ENCODE measurements around the gene COX7B. TPM values are rescaled to one million over a fixed set of nuclear protein-coding genes. Genes with fewer than 3 reads are reported as not detected.
"Not testable (repeated sequence)": the region's sequence is repeated elsewhere in the genome, so short reads cannot be mapped to it uniquely, and the experiment has no call there.

Gene COX7B
- total and polyA plus RNA-seq, 10 of the 15 experiments (the other 5 are each of a cell fraction or from before 2014, with no cell fraction given), result 331 to 2,070 (median 987) TPM

GRCh38 chrX:77875372-77875771 is 23.9 kb upstream of the COX7B start:
- no peak overlapping the region for H3K9ac ChIP-seq (ENCODE audit: control insufficient read depth, insufficient read depth, low read length)
- DNase-seq (ENCODE audit: low read depth, low spot score) (no peak), ATAC-seq (no peak), FAIRE-seq (no peak)
- POLR2A ChIA-PET, result no interaction called here
- RAD21 ChIA-PET (ENCODE audit: unreplicated experiment), result no interaction called here
- SMC1A ChIA-PET (ENCODE audit: uncharacterized antibody, unreplicated experiment), result no interaction called here
- peaks cover 0 to 7% of the 10 kb centered on the region in 2 experiments; a peak in 2 of 4 replicates for H3K36me3 ChIP-seq (ENCODE audit: control insufficient read depth in 2 of 2, insufficient read depth in 2 of 2, low read length in 1 of 2)
- no peak overlapping the region for H3K27ac ChIP-seq (ENCODE audit: control insufficient read depth, insufficient read depth)
- WGBS (ENCODE audit: insufficient coverage, insufficient replicate concordance, low lambda C conversion rate, missing lambda C conversion rate), result 74% methylated on average over 8 of the region's 8 CpGs
- in situ Hi-C loops (cut with MboI) (no loop called here), intact Hi-C loops (cut with micrococcal nuclease; ENCODE audit: unreplicated experiment) (no loop called here)
- no peaks in the 10 kb centered on the region for H4K20me1 ChIP-seq (ENCODE audit: control insufficient read depth, insufficient read depth)
- BruUV-seq (replicated peaks), result no TSS peak
- H3K79me2 ChIP-seq (ENCODE audit: control insufficient read depth, insufficient read depth, low read length), result peaks cover 2% of the 10 kb centered on the region
- CTCF ChIA-PET, result interaction anchor here (0.6 kb wide), 1 partner anchor 295 kb away, joined by 3 read pairs; no protein-coding TSS in a partner anchor
- no peak for TF ChIP-seq RELA (IDR thresholded peaks at IDR 0.05; ENCODE audit: borderline replicate concordance, partially characterized antibody)
- TF ChIP-seq REST (IDR thresholded peaks at IDR 0.05; ENCODE audit: low read depth, low read length), result no peak
- no peak for TF ChIP-seq SMAD1 (IDR thresholded peaks at IDR 0.05; ENCODE audit: low read depth, partially characterized antibody)
- no peak for TF ChIP-seq WRNIP1 (IDR thresholded peaks at IDR 0.05; ENCODE audit: borderline replicate concordance, low read depth, low read length)
- no peaks in the 10 kb centered on the region; the same call in 2 of the 3 replicates for H3K9me3 ChIP-seq (replicated peaks; ENCODE audit: control insufficient read depth, insufficient read depth, low read length)
- H3K27me3 ChIP-seq (replicated peaks in 1 of 2; ENCODE audit: control insufficient read depth in 2 of 2, insufficient read depth in 2 of 2, low read length in 1 of 2), result no peaks in the 10 kb centered on the region
- H3K4me1 ChIP-seq (ENCODE audit: control insufficient read depth, insufficient read depth, low read length), result no peaks in the 10 kb centered on the region
- no peak overlapping the region for H3K4me2 ChIP-seq (ENCODE audit: control insufficient read depth, insufficient read depth)
- H3K4me3 ChIP-seq, result no peak overlapping the region
- no peak overlapping the region for H2AFZ ChIP-seq (ENCODE audit: control insufficient read depth, low read depth, low read length)

GRCh38 chrX:77881418-77881817 is 17.9 kb upstream of the COX7B start:
- H3K4me2 ChIP-seq (ENCODE audit: control insufficient read depth, insufficient read depth); H3K36me3 ChIP-seq (ENCODE audit: control insufficient read depth in 2 of 2, insufficient read depth in 2 of 2, low read length in 1 of 2); ATAC-seq; H4K20me1 ChIP-seq (ENCODE audit: control insufficient read depth, insufficient read depth); H3K27ac ChIP-seq (ENCODE audit: control insufficient read depth, insufficient read depth); DNase-seq (ENCODE audit: low read depth, low spot score); BruUV-seq (replicated peaks); H3K9me3 ChIP-seq (replicated peaks; ENCODE audit: control insufficient read depth, insufficient read depth, low read length); H3K4me3 ChIP-seq; FAIRE-seq; H2AFZ ChIP-seq (ENCODE audit: control insufficient read depth, low read depth, low read length); H3K9ac ChIP-seq (ENCODE audit: control insufficient read depth, insufficient read depth, low read length); in situ Hi-C loops (cut with MboI); intact Hi-C loops (cut with micrococcal nuclease; ENCODE audit: unreplicated experiment); H3K79me2 ChIP-seq (ENCODE audit: control insufficient read depth, insufficient read depth, low read length); H3K4me1 ChIP-seq (ENCODE audit: control insufficient read depth, insufficient read depth, low read length); RAD21 ChIA-PET (ENCODE audit: unreplicated experiment); CTCF ChIA-PET; H3K27me3 ChIP-seq (replicated peaks in 1 of 2; ENCODE audit: control insufficient read depth in 2 of 2, insufficient read depth in 2 of 2, low read length in 1 of 2): not testable (repeated sequence)
- 86% methylated on average over 4 of the region's 4 CpGs for WGBS (ENCODE audit: insufficient coverage, insufficient replicate concordance, low lambda C conversion rate, missing lambda C conversion rate)
- ChIA-PET SMC1A (ENCODE audit: uncharacterized antibody, unreplicated experiment) (interaction anchor here (1.2 kb wide), 1 partner anchor 12 kb away, joined by 3 read pairs; no protein-coding TSS in a partner anchor), POLR2A (interaction anchor here (0.6 kb wide), 1 partner anchor 116 kb away, joined by 4 read pairs; no protein-coding TSS in a partner anchor)

All from GM12878 (cell line).